MM.1S (cell line): ENCODE measurements around the gene TRIM14.

Experiments
- EZH2phosphoT487 ChIP-seq: fragments of 300-600 bp; sonication (generic); IDR thresholded peaks from 2 replicates; pipeline ENCODE4 v1.6.1; 2018; ENCODE audit warnings: antibody characterized with exemption, low read length
- TF ChIP-seq, protein P1 (sequence below): fragments of 300-600 bp; sonication (generic); IDR thresholded peaks from 2 replicates; pipeline ENCODE4 v1.5.1; 2016; ENCODE audit warnings: antibody characterized with exemption, low read length, mixed read lengths

DNA sequence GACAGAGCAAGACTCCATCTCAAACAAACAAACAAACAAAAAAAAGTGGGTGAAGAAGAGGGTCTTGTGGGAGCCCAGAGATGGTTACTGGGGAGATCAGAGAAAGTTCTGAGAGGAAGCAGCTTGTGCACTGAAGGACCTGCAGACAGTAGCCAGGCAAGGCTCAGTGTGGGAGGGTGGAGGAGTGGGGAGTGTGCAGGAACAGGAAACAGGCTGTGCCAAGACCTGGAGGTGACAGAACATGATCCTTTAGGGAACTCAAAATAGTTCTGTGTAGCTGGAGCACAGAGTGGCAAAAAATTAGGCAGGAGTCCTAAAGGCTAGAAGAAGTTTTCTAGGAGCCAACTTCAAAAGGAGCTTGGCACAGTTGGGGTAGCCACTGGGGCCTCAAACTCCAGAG, 81.7 kb downstream of the TRIM14 start:
- TF ChIP-seq, protein P1, sequence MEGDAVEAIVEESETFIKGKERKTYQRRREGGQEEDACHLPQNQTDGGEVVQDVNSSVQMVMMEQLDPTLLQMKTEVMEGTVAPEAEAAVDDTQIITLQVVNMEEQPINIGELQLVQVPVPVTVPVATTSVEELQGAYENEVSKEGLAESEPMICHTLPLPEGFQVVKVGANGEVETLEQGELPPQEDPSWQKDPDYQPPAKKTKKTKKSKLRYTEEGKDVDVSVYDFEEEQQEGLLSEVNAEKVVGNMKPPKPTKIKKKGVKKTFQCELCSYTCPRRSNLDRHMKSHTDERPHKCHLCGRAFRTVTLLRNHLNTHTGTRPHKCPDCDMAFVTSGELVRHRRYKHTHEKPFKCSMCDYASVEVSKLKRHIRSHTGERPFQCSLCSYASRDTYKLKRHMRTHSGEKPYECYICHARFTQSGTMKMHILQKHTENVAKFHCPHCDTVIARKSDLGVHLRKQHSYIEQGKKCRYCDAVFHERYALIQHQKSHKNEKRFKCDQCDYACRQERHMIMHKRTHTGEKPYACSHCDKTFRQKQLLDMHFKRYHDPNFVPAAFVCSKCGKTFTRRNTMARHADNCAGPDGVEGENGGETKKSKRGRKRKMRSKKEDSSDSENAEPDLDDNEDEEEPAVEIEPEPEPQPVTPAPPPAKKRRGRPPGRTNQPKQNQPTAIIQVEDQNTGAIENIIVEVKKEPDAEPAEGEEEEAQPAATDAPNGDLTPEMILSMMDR = no peak
- no peak for TF ChIP-seq EZH2phosphoT487
